Esophagus muscularis mucosa (tissue), 4 donors: Measurements from ENCODE around the gene TPGS1. TPM values are rescaled to one million over a fixed set of nuclear protein-coding genes. Genes with fewer than 3 reads are reported as not detected.

Experiments used
- DNase-seq: peaks from one replicate; pipeline ENCODE4 v3.0.0-alpha.2; 2017; ENCODE audit errors: extremely low spot score
- H3K27ac ChIP-seq, 4 donors: fragments of 200-600 bp; sonication (generic); replicated peaks in 1 of 4; 1 replicate in 3 of 4; 2 replicates in 1 of 4; pipeline ENCODE4 v1.5.1; 2016 to 2019; ENCODE audit warnings: mild to moderate bottlenecking in 1 of 4
- H3K27me3 ChIP-seq, 4 donors: fragments of 200-600 bp; sonication (generic); one replicate each; pipeline versions ENCODE4 v1.5.1 to v1.6.0; 2016 to 2019
- H3K36me3 ChIP-seq, 4 donors: fragments of 200-600 bp; sonication (generic); one replicate each; pipeline ENCODE4 v1.5.1; 2016 to 2019
- H3K4me1 ChIP-seq, 4 donors: fragments of 200-600 bp; sonication (generic); one replicate each; pipeline ENCODE4 v1.5.1; 2016 to 2019
- H3K4me3 ChIP-seq, 4 donors: fragments of 200-600 bp; sonication (generic); 1 replicate in 2 of 4; 2 replicates in 2 of 4; pipeline ENCODE4 v1.5.1; 2016 to 2019; ENCODE audit warnings: mild to moderate bottlenecking in 4 of 4, moderate library complexity in 1 of 4
- H3K9me3 ChIP-seq, 4 donors: fragments of 200-600 bp; sonication (generic); 1 replicate in 3 of 4; 2 replicates in 1 of 4; pipeline ENCODE4 v1.5.1; 2016 to 2019
- EP300 ChIP-seq: sonication (generic); formaldehyde crosslinking; IDR thresholded peaks from one replicate; pipeline ENCODE4 v1.6.1; 2017; ENCODE audit warnings: antibody characterized with exemption
- POLR2A ChIP-seq: fragments of 450-650 bp; IDR thresholded peaks from one replicate; pipeline ENCODE4 v1.6.1; 2017; ENCODE audit warnings: antibody characterized with exemption, moderate library complexity, mild to moderate bottlenecking, low read depth
- POLR2AphosphoS5 ChIP-seq, 2 donors: sonication (generic); formaldehyde crosslinking; IDR thresholded peaks; one replicate each; pipeline ENCODE4 v1.6.1; 2017; ENCODE audit warnings: antibody characterized with exemption in 2 of 2
- WGBS: methylation state at CpG from one replicate; pipeline ENCODE4 v1.1.5; 2018; 5-methylcytosine and 5-hydroxymethylcytosine counted together
- intact Hi-C: fragments of 100-400 bp; cut with DNase I; formaldehyde crosslinking; loops from one replicate; pipeline ENCODE4 v1.15.1; 2023
- total RNA-seq, 4 donors: library from RNA; depleted of rRNA; stranded (reverse); fragments of >200 nt; gene quantifications; one replicate each; pipeline versions ENCODE4 v1.1.0 to v1.2.1, GENCODE V29; 2016
- TF ChIP-seq, protein P1 (sequence below), 3 experiments: fragments of 200-600 bp in 2 of 3; fragments of 450-650 bp in 1 of 3; sonication (generic) in 2 of 3; IDR thresholded peaks; one replicate each; pipeline ENCODE4 v1.5.1; 2017 to 2019; ENCODE audit warnings: antibody characterized with exemption in 3 of 3, mild to moderate bottlenecking in 2 of 3, moderate library complexity in 1 of 3

TPGS1 gene
- total RNA-seq, 4 donors from 2014 or later: 61.7 to 86.6 (median 64.4) TPM

- intact Hi-C loops: no loop called here
- TF ChIP-seq POLR2A: no peak
- TF ChIP-seq, protein P1, sequence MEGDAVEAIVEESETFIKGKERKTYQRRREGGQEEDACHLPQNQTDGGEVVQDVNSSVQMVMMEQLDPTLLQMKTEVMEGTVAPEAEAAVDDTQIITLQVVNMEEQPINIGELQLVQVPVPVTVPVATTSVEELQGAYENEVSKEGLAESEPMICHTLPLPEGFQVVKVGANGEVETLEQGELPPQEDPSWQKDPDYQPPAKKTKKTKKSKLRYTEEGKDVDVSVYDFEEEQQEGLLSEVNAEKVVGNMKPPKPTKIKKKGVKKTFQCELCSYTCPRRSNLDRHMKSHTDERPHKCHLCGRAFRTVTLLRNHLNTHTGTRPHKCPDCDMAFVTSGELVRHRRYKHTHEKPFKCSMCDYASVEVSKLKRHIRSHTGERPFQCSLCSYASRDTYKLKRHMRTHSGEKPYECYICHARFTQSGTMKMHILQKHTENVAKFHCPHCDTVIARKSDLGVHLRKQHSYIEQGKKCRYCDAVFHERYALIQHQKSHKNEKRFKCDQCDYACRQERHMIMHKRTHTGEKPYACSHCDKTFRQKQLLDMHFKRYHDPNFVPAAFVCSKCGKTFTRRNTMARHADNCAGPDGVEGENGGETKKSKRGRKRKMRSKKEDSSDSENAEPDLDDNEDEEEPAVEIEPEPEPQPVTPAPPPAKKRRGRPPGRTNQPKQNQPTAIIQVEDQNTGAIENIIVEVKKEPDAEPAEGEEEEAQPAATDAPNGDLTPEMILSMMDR (IDR thresholded peaks at IDR 0.05): peak; percentile 35 to 53 (median 45)
- no peak for TF ChIP-seq EP300
- peak; percentile 2 to 63 for TF ChIP-seq POLR2AphosphoS5 (IDR thresholded peaks at IDR 0.05)
- peak overlapping the region; percentile 87 to 99 (median 96) for H3K4me3 ChIP-seq
- H3K9me3 ChIP-seq: no peaks in the 10 kb centered on the region
- WGBS: 2% methylated on average over 7 of the region's 47 CpGs
- H3K36me3 ChIP-seq: peaks cover 17 to 28% (median 27%) of the 10 kb centered on the region in 4 donors
- no peaks in the 10 kb centered on the region for H3K27me3 ChIP-seq
- peak overlapping the region; percentile 97 to 99 (median 98) for H3K27ac ChIP-seq
- H3K4me1 ChIP-seq: peaks cover 34 to 54% (median 47%) of the 10 kb centered on the region in 4 donors
- DNase-seq: no peak
Observed at GRCh38 chr19:532561-533363, 25.5 kb downstream of the TPGS1 start.

DNA sequence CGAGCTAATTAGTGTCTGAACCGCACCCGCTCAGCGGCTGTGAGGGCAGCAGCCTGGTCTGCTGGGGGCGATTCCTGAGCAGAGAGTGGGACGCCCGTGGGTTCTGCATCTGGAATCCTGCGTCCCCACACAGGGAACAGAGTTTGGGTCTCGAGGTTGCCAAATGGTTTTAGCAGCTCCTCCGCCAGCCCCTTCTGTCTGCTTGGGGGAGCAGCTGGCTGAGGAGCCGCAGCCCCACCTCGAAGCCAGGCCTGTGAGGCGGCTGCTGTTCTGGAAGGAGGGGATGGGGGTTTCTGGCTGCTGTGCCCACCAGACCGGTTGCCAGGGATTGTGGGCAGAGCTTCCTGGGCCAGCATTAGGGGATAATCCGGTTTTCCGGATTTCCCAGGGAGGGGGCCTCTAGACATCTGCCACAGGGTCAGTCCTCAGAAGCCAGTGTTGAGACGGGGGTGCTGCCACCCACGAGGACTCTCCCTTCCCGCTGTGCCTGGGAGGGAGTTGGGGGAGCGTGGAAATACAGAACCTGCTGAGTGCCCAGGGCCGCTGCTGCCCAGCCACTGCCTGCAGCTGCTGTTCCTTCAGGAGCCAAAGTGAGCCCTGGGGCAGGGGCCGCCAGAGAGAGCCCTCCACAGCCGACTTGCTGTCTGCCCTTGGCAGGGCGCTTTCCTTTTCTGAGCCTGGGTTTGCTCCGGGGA is 26.2 kb downstream of the TPGS1 start:
- DNase-seq: no peak
- intact Hi-C loops: no loop called here
- Histone ChIP-seq H3K27ac (peak overlapping the region; percentile 97 to 99 (median 98)), H3K4me1 (peaks cover 34 to 57% (median 48%) of the 10 kb centered on the region in 4 donors), H3K9me3 (no peaks in the 10 kb centered on the region), H3K27me3 (no peaks in the 10 kb centered on the region), H3K4me3 (peak overlapping the region; percentile 87 to 99 (median 96)), H3K36me3 (peaks cover 25 to 36% (median 34%) of the 10 kb centered on the region in 4 donors)
- 23% methylated on average over 5 of the region's 25 CpGs for WGBS
- TF ChIP-seq, protein P1 (IDR thresholded peaks at IDR 0.05): no peak
- TF ChIP-seq EP300: no peak
- no peak for TF ChIP-seq POLR2AphosphoS5 (IDR thresholded peaks at IDR 0.05)
- TF ChIP-seq POLR2A: no peak

- TF ChIP-seq, protein P1 (IDR thresholded peaks at IDR 0.05): no peak
- no peak for TF ChIP-seq POLR2AphosphoS5 (IDR thresholded peaks at IDR 0.05)
- no peak for TF ChIP-seq EP300
- no peak for TF ChIP-seq POLR2A
- H3K4me3 ChIP-seq: peak overlapping the region; percentile 87 to 99 (median 96)
- H3K36me3 ChIP-seq: peaks cover 31 to 42% (median 40%) of the 10 kb centered on the region in 4 donors
- no peaks in the 10 kb centered on the region for H3K27me3 ChIP-seq
- H3K4me1 ChIP-seq: peaks cover 34 to 63% (median 51%) of the 10 kb centered on the region in 4 donors
- DNase-seq: no peak
- intact Hi-C loops: no loop called here
- peak overlapping the region; percentile 97 to 99 (median 98) for H3K27ac ChIP-seq
- 58% methylated on average over 9 of the region's 14 CpGs for WGBS
- no peaks in the 10 kb centered on the region for H3K9me3 ChIP-seq
Observed at GRCh38 chr19:534088-534487, 26.8 kb downstream of the TPGS1 start.

DNA sequence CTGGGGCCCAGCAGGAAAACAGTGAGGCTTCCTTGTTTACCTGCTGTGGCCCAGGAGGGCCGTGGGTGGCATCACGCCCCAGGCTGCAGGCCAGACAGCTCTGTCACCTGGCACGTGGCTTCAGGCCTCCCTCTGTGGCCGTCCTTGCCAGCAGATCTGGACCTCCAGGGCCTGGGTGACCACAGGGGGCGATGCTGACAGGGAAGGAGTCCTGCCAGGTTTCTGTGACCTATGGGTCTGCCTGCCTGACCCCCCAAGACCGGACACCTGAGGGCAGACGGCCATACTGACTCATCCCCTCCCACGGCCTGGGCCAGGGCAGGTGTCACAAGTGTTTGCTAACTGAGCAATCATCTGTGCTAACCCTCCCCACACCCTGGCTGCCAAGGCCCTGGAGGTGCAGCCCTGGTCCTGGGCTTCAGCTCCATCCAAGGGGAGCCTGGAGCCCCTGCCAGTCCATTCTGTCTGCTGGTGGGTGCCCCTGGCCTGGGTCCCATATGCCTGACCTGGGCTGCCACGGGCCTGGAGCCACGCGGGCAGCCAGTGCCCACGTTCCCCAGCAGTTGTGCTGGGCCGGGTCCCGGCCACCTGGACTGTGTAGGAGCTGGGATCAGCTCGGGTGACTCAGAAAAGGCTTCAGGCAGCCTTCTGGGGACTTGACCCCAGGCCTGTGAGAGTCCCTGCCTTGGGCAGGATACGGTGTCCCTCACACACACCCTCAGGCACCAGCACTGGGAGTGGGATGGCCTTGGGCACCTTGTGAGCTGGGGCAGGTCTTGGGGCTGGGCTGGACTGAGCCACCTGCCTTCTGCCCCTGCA is 27.9 kb downstream of the TPGS1 start:
- intact Hi-C loops: no loop called here
- WGBS: 31% methylated on average over 8 of the region's 16 CpGs
- H3K9me3 ChIP-seq: no peaks in the 10 kb centered on the region
- H3K27ac ChIP-seq: peak overlapping the region; percentile 32 to 99 (median 48)
- H3K36me3 ChIP-seq: peaks cover 36 to 49% (median 47%) of the 10 kb centered on the region in 4 donors
- no peak for DNase-seq
- peaks cover 38 to 64% (median 53%) of the 10 kb centered on the region in 4 donors for H3K4me1 ChIP-seq
- TF ChIP-seq, protein P1 (IDR thresholded peaks at IDR 0.05): no peak
- TF ChIP-seq POLR2A: no peak
- TF ChIP-seq EP300: no peak
- no peak for TF ChIP-seq POLR2AphosphoS5 (IDR thresholded peaks at IDR 0.05)
- no peaks in the 10 kb centered on the region for H3K27me3 ChIP-seq
- H3K4me3 ChIP-seq: no peak overlapping the region
